GM12873 (cell line): ENCODE results near the gene GPR180.

ENCODE experiments used
- TF ChIP-seq, protein P1 (sequence below): IDR thresholded peaks from 2 replicates; pipeline ENCODE4 v1.5.1; 2012; ENCODE audit warnings: low read depth, mild to moderate bottlenecking, moderate library complexity, low read length, control low read depth; ENCODE audit not compliant: insufficient read depth; ENCODE audit errors: missing control alignments

GPR180 gene

DNA sequence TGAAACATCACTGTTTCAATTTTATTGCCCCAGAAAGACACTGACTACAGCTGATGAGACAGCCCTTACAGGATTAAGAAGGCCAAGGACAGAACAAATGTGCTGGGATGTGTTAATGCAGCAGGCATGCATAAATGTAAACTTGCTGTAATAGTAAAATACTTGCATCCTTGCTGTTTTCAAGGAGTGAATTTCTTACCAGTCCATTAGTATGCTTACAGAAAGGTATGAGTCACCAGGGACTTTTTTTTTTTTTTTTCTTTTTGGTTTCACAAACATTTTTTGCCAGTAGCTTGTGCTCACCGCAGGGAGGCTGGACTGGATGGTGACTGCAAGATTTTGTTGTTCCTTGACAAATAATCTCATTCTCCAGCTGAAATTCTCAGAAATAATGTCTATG, 55.1 kb downstream of the GPR180 start:
- TF ChIP-seq, protein P1, sequence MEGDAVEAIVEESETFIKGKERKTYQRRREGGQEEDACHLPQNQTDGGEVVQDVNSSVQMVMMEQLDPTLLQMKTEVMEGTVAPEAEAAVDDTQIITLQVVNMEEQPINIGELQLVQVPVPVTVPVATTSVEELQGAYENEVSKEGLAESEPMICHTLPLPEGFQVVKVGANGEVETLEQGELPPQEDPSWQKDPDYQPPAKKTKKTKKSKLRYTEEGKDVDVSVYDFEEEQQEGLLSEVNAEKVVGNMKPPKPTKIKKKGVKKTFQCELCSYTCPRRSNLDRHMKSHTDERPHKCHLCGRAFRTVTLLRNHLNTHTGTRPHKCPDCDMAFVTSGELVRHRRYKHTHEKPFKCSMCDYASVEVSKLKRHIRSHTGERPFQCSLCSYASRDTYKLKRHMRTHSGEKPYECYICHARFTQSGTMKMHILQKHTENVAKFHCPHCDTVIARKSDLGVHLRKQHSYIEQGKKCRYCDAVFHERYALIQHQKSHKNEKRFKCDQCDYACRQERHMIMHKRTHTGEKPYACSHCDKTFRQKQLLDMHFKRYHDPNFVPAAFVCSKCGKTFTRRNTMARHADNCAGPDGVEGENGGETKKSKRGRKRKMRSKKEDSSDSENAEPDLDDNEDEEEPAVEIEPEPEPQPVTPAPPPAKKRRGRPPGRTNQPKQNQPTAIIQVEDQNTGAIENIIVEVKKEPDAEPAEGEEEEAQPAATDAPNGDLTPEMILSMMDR, result no peak

DNA sequence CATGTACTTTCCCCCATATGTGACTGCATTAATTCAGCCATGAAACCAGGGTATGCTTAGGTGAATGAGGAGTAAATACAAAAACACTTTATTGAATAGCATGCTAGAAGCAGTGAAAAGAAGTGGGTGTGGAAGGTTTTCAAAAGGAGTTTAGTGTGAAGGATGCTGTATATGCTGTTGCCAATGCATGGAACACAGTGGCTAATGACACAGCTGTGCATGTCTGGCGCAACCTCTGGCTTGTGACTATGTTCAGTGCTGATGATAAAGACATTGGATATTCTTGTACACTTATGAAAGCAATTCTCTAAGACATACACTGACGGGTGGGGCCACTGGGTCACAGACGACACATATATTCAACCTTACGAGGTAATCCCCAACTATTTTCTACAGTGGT, 55.5 kb downstream of the GPR180 start:
- TF ChIP-seq, protein P1, result no peak

DNA sequence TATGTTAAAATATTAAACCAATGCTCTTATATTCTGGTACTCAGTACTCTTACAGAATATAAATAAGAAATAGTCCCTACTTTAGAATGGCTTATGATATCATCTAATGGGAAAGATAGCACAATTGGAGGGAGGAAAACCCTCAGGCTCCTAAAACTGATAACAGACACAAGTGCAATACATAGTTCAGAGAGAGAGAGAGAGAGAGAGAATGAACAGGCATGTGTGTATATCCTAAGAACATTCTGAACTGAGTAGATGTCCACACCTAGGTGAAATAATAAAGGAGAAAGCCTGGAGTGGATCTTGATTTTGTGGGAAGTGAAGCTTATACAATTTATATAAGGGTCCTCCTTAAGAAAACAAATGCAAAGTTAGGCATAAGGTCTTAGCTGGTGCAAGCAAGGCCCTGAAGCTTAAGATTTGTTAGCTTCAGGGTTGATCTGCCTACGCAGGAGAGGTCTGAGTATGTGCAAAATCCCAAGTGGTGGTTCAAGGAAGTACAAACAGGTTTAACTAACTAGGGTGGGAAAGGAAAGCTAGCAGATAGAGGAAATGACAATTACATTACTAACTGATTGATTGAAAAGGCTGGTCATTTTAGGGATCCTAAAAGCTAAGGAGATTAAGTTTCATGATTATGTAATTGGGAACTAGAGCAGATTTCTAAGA, 57.4 kb downstream of the GPR180 start:
- TF ChIP-seq, protein P1, result no peak

DNA sequence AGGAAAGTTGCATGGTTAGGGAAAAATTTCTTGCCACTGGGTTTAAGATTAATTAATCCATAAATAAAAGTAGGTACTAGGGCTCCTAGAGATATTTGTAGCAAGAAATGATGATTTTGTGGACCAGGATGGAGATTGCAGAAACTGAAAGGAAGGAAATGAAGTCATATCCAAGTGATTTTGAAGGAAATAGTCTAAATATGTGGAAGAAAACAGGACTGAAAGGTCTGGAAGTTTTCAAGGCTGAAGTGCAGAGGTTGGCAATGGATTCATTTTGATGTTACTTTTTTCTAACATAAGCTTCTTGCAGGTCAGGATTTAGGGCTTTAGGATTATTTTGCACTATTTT, 57.9 kb downstream of the GPR180 start:
- TF ChIP-seq, protein P1, result no peak

DNA sequence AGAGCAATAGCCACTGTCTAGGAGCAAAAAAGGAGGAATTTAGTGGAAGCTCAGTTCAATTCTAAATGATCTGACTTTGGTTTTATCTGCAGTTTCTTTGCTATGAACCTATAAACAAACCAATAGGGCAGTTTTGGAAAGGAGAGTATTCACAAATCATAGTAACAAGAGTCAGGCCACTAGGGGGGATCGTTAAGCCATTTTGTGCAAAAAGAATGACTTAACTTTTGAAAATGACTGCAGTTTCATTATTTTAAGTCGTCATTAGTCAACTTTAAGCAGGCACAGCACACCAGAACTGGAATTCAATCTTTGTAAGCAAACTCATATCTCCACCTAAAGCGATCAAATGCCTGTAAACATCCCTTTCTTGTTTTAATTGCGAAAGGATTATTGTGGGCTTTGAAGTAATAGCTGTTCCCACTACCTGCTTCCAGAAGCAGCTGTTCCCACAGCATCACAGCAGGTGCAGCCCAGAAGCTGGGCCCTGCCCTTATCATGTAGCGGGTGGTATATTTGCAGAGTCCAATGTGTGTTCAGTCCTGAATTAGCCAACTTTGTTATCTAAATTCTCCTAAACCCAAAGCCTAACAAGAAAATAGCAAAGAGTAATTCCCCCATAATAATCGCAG, 59.2 kb downstream of the GPR180 start:
- TF ChIP-seq, protein P1, result peak; percentile 43

DNA sequence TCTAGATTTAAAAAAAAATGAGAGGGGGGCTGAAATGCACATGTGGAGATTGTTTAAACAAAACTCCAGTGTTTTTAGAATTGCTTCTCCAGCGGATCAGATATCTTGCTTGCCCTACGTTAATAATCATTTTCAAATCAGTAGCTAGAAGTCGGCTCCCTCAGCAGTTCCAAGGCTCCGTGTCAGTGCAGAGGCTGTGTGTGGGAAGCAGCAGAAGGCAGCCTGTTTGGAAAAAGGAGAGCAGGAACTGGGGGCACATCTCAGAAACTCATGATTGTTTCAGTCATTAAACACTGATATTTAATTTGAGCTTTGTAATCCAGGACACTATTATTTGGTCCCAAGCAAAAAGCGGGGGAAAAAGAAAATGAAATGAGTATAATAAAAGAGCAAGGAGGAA, 59.7 kb downstream of the GPR180 start:
- TF ChIP-seq, protein P1, result no peak

DNA sequence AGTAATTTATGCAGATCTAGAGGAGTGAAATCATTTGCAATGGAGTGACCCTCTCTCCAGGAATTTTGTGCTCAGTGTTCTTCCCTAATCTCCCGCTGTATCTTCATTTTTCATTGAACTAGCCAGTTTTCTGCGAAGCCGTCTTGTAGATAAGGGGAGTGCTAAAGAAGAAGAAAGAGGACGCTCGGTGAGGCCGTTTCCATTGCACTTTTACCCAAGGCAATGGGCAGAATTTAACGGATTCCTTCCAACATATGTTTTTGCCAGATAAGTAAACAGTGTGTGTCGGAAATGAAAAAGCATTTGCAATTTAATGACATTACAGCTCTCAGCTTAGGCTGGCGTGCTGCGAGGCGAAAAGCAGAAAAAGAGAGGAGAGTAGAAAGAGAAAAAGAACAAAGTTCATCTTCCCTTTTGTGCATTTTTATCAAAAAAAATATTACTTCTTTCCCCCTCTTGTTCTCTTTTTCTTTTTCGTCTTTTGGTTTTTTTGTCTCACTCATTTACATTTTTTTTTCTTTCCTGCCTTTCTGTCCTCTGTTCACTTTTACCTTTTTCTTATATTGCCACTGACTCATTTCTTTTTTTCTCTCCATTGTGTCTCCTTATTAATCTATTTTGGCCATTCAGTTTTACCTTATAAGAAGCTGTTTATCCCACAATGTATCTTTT, 60.8 kb downstream of the GPR180 start:
- TF ChIP-seq, protein P1, result no peak
